GM12878 (cell line): ENCODE measurements around the gene CYP46A1.

ENCODE experiments used
- HDAC2 ChIP-seq: fragments of 200-600 bp; sonication (generic); IDR thresholded peaks from 2 replicates; pipeline ENCODE4 v1.6.1; 2017
- MYC ChIP-seq: IDR thresholded peaks from 2 replicates; pipeline ENCODE4 v1.6.1; 2011; ENCODE audit warnings: mild to moderate bottlenecking, low read length, moderate library complexity, inconsistent platforms; ENCODE audit not compliant: insufficient read depth, insufficient replicate concordance, insufficient read length, severe bottlenecking
- NFYB ChIP-seq: IDR thresholded peaks from 2 replicates; pipeline ENCODE4 v1.6.1; 2011; ENCODE audit warnings: low read depth, mild to moderate bottlenecking, low read length, improper control_type of control experiment, moderate library complexity; ENCODE audit not compliant: insufficient read depth
- POLR2AphosphoS5 ChIP-seq: IDR thresholded peaks from 2 replicates; pipeline ENCODE4 v1.6.1; 2011; ENCODE audit warnings: mild to moderate bottlenecking, low read length, inconsistent platforms
- RCOR1 ChIP-seq: conservative IDR thresholded peaks from 2 replicates; pipeline ENCODE4 v1.6.1; 2012; ENCODE audit warnings: low read depth, low read length, improper control_type of control experiment
- ZNF384 ChIP-seq: IDR thresholded peaks from 2 replicates; pipeline ENCODE4 v1.6.1; 2012; ENCODE audit warnings: low read depth, mild to moderate bottlenecking, low read length, improper control_type of control experiment, borderline replicate concordance
- TF ChIP-seq, protein P1 (sequence below), 3 experiments: IDR thresholded peaks in 2 of 3; conservative IDR thresholded peaks in 1 of 3; 2 replicates each; pipeline ENCODE4 v1.5.1; 2011; ENCODE audit warnings: low read depth in 3 of 3, low read length in 3 of 3, mild to moderate bottlenecking in 3 of 3, control low read depth in 2 of 3, moderate library complexity in 2 of 3, inconsistent platforms in 1 of 3, mixed read lengths in 1 of 3; ENCODE audit not compliant: control insufficient read depth in 2 of 3, insufficient read depth in 1 of 3; ENCODE audit errors: extremely low read depth in 1 of 3
- TF ChIP-seq, protein P2 (sequence below): IDR thresholded peaks from 2 replicates; pipeline ENCODE4 v1.6.1; 2011; ENCODE audit warnings: borderline replicate concordance, low read depth, mild to moderate bottlenecking, moderate library complexity, low read length; ENCODE audit not compliant: insufficient read depth, poor library complexity, severe bottlenecking
- TF ChIP-seq, protein P3 (sequence below): IDR thresholded peaks from 2 replicates; pipeline ENCODE4 v1.6.1; 2011; ENCODE audit warnings: borderline replicate concordance, low read depth, mild to moderate bottlenecking, moderate library complexity, mixed read lengths, low read length; ENCODE audit not compliant: insufficient read depth; ENCODE audit errors: extremely low read length

DNA sequence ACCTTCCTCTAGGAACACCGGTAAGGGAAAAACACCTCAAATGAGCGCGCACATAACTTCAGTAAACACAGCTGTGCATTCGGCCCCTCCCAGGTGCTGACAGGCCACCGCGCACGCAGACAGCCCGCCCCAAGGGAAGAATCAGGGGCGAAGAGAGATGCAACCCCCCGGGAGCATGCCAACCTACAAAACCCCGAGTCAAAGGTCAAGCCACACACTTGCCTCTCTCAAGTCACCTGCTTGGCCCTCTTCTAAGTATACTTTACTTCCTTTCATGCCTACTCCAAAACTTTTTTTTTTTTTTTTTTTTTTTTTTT lies 2.3 kb upstream of the CYP46A1 start:
- TF ChIP-seq RCOR1 (no peak), HDAC2 (no peak), ZNF384 (no peak), MYC (no peak), NFYB (no peak), POLR2AphosphoS5 (no peak)
- TF ChIP-seq, protein P1, sequence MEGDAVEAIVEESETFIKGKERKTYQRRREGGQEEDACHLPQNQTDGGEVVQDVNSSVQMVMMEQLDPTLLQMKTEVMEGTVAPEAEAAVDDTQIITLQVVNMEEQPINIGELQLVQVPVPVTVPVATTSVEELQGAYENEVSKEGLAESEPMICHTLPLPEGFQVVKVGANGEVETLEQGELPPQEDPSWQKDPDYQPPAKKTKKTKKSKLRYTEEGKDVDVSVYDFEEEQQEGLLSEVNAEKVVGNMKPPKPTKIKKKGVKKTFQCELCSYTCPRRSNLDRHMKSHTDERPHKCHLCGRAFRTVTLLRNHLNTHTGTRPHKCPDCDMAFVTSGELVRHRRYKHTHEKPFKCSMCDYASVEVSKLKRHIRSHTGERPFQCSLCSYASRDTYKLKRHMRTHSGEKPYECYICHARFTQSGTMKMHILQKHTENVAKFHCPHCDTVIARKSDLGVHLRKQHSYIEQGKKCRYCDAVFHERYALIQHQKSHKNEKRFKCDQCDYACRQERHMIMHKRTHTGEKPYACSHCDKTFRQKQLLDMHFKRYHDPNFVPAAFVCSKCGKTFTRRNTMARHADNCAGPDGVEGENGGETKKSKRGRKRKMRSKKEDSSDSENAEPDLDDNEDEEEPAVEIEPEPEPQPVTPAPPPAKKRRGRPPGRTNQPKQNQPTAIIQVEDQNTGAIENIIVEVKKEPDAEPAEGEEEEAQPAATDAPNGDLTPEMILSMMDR (IDR thresholded peaks at IDR 0.05 in 2 of 3, conservative IDR thresholded peaks at IDR 0.05 in 1 of 3; ENCODE audit: control insufficient read depth in 2 of 3, extremely low read depth in 1 of 3, insufficient read depth in 1 of 3, low read depth in 3 of 3, low read length in 3 of 3): no peak
- TF ChIP-seq, protein P2, sequence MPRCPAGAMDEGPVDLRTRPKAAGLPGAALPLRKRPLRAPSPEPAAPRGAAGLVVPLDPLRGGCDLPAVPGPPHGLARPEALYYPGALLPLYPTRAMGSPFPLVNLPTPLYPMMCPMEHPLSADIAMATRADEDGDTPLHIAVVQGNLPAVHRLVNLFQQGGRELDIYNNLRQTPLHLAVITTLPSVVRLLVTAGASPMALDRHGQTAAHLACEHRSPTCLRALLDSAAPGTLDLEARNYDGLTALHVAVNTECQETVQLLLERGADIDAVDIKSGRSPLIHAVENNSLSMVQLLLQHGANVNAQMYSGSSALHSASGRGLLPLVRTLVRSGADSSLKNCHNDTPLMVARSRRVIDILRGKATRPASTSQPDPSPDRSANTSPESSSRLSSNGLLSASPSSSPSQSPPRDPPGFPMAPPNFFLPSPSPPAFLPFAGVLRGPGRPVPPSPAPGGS: no peak
- TF ChIP-seq, protein P3, sequence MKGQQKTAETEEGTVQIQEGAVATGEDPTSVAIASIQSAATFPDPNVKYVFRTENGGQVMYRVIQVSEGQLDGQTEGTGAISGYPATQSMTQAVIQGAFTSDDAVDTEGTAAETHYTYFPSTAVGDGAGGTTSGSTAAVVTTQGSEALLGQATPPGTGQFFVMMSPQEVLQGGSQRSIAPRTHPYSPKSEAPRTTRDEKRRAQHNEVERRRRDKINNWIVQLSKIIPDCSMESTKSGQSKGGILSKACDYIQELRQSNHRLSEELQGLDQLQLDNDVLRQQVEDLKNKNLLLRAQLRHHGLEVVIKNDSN: no peak
